Spinal cord (tissue), 10 donors: Measurements from ENCODE around the gene TNFSF12. TPM values are rescaled to one million over a fixed set of nuclear protein-coding genes. Genes with fewer than 3 reads are reported as not detected.

Source experiments
- DNase-seq, 6 donors: peaks; one replicate each; pipeline versions ENCODE4 v3.0.0 to v3.0.0-alpha.2; 2013 to 2015; ENCODE audit warnings: low spot score in 6 of 6, low read depth in 4 of 6
- H3K27ac ChIP-seq: one replicate; pipeline ENCODE4 v1.5.1; 2013; ENCODE audit warnings: low read depth, low read length, control low read depth
- H3K27me3 ChIP-seq: one replicate; pipeline ENCODE4 v1.6.1; 2013; ENCODE audit warnings: low read length; ENCODE audit not compliant: control insufficient read depth, insufficient read depth
- H3K36me3 ChIP-seq: one replicate; pipeline ENCODE4 v1.6.1; 2013; ENCODE audit warnings: low read length; ENCODE audit not compliant: control insufficient read depth, insufficient read depth
- H3K4me1 ChIP-seq: one replicate; pipeline ENCODE4 v1.6.1; 2013; ENCODE audit warnings: low read length; ENCODE audit not compliant: control insufficient read depth, insufficient read depth
- H3K4me3 ChIP-seq: one replicate; pipeline ENCODE4 v1.5.1; 2013; ENCODE audit warnings: low read depth, low read length, control low read depth
- H3K9me3 ChIP-seq: one replicate; pipeline ENCODE4 v1.6.1; 2013; ENCODE audit warnings: low read length; ENCODE audit not compliant: control insufficient read depth, insufficient read depth
- WGBS: methylation state at CpG from one replicate; pipeline ENCODE4 v1.1.5; 2013; ENCODE audit warnings: missing lambda C conversion rate; ENCODE audit not compliant: insufficient coverage; 5-methylcytosine and 5-hydroxymethylcytosine counted together
- long read RNA-seq, 4 donors: transcript quantifications; one replicate each; lab custom pipeline, GENCODE V29; 2026
- polyA plus RNA-seq, 2 donors: library from polyadenylated mRNA; unstranded; fragments of 120-200 nt; gene quantifications; one replicate each; pipeline ENCODE4 v1.2.1, GENCODE V29; 2013; ENCODE audit not compliant: insufficient read length in 2 of 2
- total RNA-seq, 2 donors: library from RNA; depleted of rRNA in 1 of 2; stranded (reverse); fragments of 120-200 nt in 1 of 2; fragments of >200 nt in 1 of 2; gene quantifications; one replicate each; pipeline versions ENCODE4 v1.2.3 to v1.2.4, GENCODE V29; 2013 to 2014
- donor health status: healthy.

Gene TNFSF12, protein sequence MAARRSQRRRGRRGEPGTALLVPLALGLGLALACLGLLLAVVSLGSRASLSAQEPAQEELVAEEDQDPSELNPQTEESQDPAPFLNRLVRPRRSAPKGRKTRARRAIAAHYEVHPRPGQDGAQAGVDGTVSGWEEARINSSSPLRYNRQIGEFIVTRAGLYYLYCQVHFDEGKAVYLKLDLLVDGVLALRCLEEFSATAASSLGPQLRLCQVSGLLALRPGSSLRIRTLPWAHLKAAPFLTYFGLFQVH
- total RNA-seq (10 to 100 TPM in 1 of 2 donors, 1 to 10 TPM in 1; 5.6 to 15.5 TPM), polyA plus RNA-seq (10 to 100 TPM; 23.5 to 31.4 TPM)
- long read RNA-seq, donor 1, partial matches to known transcripts, result 6 of 10 reads
- long read RNA-seq, donor 1, other reads (novel, unspliced or antisense), result 0 of 10 reads
- long read RNA-seq, donor 2, partial matches to known transcripts, result 0 of 5 reads
- long read RNA-seq, donor 2, other reads (novel, unspliced or antisense), result 0 of 5 reads
- long read RNA-seq, donor 3, partial matches to known transcripts, result 5 of 9 reads
- long read RNA-seq, donor 3, other reads (novel, unspliced or antisense), result 0 of 9 reads
- long read RNA-seq, donor 4, transcript TNFSF12-201 (7 exons, 1,553 nt), result major isoform, 6 of 33 reads
- long read RNA-seq, donor 4, partial matches to known transcripts, result 21 of 33 reads
- long read RNA-seq, donor 4, other reads (novel, unspliced or antisense), result 6 of 33 reads

DNA sequence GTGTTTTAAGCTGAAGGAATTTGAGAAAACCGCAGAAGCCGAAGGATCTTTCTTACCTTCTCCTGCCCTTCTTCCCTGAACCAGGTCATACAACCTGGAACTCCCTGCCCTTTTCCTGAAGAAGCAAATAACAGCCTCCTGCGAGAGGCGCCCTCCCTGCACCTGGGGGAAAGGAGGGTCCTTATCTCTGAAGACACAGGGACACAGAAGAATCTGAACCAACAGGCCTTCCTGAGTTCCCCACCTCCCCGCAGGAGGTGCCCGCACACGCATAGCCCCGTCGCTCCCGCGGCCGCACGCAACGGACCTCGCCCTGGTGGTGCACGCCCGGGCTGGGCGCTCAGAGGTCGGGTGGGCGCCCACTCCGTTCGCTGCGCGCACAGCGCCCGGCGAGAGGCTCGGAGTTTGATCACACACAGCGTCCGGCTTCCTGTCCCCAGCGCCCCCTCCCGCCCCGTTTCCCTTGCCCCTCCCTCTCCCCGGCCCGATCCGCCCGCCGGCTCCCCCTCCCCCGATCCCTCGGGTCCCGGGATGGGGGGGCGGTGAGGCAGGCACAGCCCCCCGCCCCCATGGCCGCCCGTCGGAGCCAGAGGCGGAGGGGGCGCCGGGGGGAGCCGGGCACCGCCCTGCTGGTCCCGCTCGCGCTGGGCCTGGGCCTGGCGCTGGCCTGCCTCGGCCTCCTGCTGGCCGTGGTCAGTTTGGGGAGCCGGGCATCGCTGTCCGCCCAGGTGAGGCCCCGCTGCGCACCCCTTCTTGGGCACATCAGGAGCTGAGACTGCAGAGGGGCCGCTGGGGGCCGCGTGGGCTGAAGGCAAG, at the start of gene TNFSF12:
Gene TNFSF12 (plus strand): TSS at position 474 of the 816 bp plus-strand sequence. CDS start 96 bp downstream, at position 570.
- 3% methylated on average over 57 of the region's 65 CpGs for WGBS
- H3K4me3 ChIP-seq, result peak within 1 kb of the TSS; percentile 49
- H3K27ac ChIP-seq, result peak within 1 kb of the TSS; percentile 74
- H3K4me1 ChIP-seq, result peaks cover 15% of the 10 kb centered on the region
- peaks cover 2% of the 10 kb centered on the region for H3K27me3 ChIP-seq
- H3K36me3 ChIP-seq, result peaks cover 7% of the 10 kb centered on the region
- peak in 2 of 6 donors; percentile 51 to 73 for DNase-seq
- H3K9me3 ChIP-seq, result no peaks in the 10 kb centered on the region

DNA sequence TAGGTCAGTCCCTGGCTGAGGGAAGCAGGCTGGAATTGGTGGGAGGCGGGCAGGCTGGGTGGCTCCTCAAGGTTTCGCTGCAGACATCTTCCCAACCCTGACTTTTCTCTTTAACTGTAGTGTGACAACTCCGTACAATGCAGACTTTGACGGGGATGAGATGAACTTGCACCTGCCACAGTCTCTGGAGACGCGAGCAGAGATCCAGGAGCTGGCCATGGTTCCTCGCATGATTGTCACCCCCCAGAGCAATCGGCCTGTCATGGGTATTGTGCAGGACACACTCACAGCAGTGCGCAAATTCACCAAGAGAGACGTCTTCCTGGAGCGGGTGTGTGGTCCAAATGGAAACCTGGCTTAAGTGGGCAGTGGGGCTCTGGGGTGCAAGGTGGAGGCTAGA, 49.7 kb upstream of the TNFSF12 start:
- no peak for DNase-seq
- 88% methylated on average over 11 of the region's 11 CpGs for WGBS
- Histone ChIP-seq H3K9me3 (no peaks in the 10 kb centered on the region), H3K36me3 (peaks cover 89% of the 10 kb centered on the region), H3K4me3 (no peak overlapping the region), H3K27ac (no peak overlapping the region), H3K27me3 (no peaks in the 10 kb centered on the region), H3K4me1 (no peaks in the 10 kb centered on the region)

DNA sequence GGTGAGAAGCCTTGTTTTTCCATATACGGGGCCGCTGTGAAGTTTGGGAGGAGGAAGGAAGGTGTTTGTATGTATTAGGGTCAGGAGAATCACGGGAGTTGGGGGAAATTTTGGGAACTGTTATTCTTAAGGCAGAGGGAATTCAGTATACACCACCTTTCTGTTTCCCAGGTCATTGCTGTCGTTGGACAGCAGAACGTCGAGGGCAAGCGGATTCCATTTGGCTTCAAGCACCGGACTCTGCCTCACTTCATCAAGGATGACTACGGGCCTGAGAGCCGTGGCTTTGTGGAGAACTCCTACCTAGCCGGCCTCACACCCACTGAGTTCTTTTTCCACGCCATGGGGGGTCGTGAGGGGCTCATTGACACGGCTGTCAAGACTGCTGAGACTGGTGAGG, 47.1 kb upstream of the TNFSF12 start:
- Histone ChIP-seq H3K27me3 (no peaks in the 10 kb centered on the region), H3K9me3 (no peaks in the 10 kb centered on the region), H3K36me3 (peaks cover 88% of the 10 kb centered on the region), H3K4me3 (no peak overlapping the region), H3K4me1 (no peaks in the 10 kb centered on the region), H3K27ac (no peak overlapping the region)
- 84% methylated on average over 13 of the region's 14 CpGs for WGBS
- no peak for DNase-seq

DNA sequence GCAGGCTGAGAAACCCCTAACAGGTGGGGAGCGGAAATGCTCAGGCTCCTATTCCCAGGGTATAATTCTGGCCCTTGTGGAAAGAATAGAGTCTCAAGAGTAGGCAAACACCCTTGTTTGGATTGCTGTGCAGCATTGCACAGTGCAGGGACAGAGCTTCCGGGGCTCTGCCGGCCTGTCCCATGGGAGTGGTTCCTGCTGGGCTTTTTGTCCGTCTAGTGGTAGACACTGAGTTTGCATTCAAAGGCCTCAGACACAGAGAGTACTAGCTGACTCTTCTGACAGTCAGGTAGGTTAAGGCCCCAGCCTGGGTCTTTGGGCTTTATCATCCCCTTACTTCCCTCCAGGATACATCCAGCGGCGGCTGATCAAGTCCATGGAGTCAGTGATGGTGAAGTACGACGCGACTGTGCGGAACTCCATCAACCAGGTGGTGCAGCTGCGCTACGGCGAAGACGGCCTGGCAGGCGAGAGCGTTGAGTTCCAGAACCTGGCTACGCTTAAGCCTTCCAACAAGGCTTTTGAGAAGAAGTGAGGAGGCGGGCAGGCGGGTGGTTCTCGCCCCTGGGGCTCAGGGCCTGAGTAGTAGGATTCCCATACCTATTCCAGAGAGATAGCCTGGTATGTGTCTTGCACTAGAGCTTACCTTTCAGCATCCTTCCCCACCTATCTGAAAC, 46.5 kb upstream of the TNFSF12 start:
- WGBS, result 92% methylated on average over 18 of the region's 20 CpGs
- H3K36me3 ChIP-seq, result peaks cover 88% of the 10 kb centered on the region
- H3K27me3 ChIP-seq, result no peaks in the 10 kb centered on the region
- H3K4me1 ChIP-seq, result no peaks in the 10 kb centered on the region
- no peak overlapping the region for H3K27ac ChIP-seq
- H3K4me3 ChIP-seq, result no peak overlapping the region
- H3K9me3 ChIP-seq, result no peaks in the 10 kb centered on the region
- no peak for DNase-seq

DNA sequence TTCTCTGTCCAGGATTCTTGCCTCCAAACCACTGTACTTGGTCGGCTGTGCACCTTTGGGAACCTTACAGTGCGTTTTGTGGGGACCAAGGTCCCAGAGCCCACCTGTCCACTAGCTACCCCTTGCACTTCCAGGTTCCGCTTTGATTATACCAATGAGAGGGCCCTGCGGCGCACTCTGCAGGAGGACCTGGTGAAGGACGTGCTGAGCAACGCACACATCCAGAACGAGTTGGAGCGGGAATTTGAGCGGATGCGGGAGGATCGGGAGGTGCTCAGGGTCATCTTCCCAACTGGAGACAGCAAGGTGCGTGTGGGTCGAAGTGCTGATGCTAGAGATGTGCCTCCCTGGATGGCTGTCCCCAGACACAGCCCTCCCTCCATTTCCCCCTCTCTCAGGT, 45.9 kb upstream of the TNFSF12 start:
- H3K4me3 ChIP-seq, result no peak overlapping the region
- H3K4me1 ChIP-seq, result no peaks in the 10 kb centered on the region
- H3K36me3 ChIP-seq, result peaks cover 87% of the 10 kb centered on the region
- H3K27me3 ChIP-seq, result no peaks in the 10 kb centered on the region
- DNase-seq, result no peak
- WGBS, result 86% methylated on average over 12 of the region's 14 CpGs
- no peak overlapping the region for H3K27ac ChIP-seq
- no peaks in the 10 kb centered on the region for H3K9me3 ChIP-seq

DNA sequence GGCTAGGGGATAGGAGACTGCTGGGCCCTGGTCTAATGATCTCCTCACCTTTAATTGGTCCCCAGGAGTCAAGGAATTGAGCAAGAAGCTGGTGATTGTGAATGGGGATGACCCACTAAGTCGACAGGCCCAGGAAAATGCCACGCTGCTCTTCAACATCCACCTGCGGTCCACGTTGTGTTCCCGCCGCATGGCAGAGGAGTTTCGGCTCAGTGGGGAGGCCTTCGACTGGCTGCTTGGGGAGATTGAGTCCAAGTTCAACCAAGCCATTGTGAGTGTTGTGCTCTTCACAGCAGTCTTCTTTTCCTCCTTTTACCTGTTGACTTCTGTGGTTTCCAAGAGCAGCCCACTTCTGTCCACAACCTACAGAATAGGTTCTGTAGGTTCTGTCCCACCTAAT, 45.3 kb upstream of the TNFSF12 start:
- 96% methylated on average over 7 of the region's 8 CpGs for WGBS
- no peak for DNase-seq

DNA sequence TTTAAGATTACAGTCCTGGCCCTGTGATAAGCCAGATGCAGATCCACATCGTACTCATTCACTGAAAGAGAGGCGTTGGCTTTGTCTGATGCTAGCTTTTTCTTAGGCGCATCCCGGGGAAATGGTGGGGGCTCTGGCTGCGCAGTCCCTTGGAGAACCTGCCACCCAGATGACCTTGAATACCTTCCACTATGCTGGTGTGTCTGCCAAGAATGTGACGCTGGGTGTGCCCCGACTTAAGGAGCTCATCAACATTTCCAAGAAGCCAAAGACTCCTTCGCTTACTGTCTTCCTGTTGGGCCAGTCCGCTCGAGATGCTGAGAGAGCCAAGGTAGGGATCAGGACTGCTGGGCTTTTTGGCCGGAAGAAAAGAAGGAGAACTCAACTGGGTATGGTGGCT, 40.7 kb upstream of the TNFSF12 start:
- H3K4me3 ChIP-seq, result no peak overlapping the region
- H3K27ac ChIP-seq, result no peak overlapping the region
- 96% methylated on average over 7 of the region's 11 CpGs for WGBS
- no peaks in the 10 kb centered on the region for H3K4me1 ChIP-seq
- no peak for DNase-seq
- H3K9me3 ChIP-seq, result no peaks in the 10 kb centered on the region
- H3K36me3 ChIP-seq, result peaks cover 87% of the 10 kb centered on the region
- H3K27me3 ChIP-seq, result no peaks in the 10 kb centered on the region

More for the DNA sequence above, 45.3 kb upstream of the TNFSF12 start:
- no peaks in the 10 kb centered on the region for H3K27me3 ChIP-seq
- no peak overlapping the region for H3K27ac ChIP-seq
- no peak overlapping the region for H3K4me3 ChIP-seq
- H3K9me3 ChIP-seq, result no peaks in the 10 kb centered on the region
- peaks cover 87% of the 10 kb centered on the region for H3K36me3 ChIP-seq
- H3K4me1 ChIP-seq, result no peaks in the 10 kb centered on the region

DNA sequence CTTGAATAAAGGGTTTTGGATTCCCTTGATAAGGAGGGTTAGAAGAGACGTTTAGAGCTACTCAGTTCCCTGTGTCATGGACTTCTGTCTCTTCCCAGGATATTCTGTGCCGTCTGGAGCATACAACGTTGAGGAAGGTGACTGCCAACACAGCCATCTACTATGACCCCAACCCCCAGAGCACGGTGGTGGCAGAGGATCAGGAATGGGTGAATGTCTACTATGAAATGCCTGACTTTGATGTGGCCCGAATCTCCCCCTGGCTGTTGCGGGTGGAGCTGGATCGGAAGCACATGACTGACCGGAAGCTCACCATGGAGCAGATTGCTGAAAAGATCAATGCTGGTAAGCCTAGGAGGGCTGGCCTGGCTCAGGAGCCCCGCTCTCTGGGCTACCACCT, 40.0 kb upstream of the TNFSF12 start:
- no peak for DNase-seq
- Histone ChIP-seq H3K36me3 (peaks cover 87% of the 10 kb centered on the region), H3K27me3 (no peaks in the 10 kb centered on the region), H3K27ac (no peak overlapping the region), H3K4me3 (no peak overlapping the region), H3K9me3 (no peaks in the 10 kb centered on the region), H3K4me1 (no peaks in the 10 kb centered on the region)
- WGBS, result 94% methylated on average over 7 of the region's 9 CpGs

DNA sequence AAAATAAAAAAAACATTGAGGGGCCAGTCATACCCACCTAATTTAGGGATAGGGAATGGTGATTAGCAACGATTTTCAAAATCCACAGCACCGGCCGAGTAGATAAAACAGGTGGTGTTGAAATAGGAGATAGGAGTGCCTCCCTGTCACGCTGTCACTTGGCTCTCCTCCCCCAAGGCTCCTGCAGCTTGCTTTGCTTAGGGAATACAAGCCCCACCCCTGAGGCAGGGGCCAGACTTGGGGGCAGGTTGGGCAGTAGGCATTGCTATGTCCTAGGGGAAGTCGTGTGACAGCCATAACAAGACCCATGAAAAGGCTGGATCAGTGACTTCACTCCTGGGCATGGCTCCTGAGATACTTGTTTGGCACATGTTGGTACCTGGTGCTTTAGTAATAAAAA, 38.9 kb upstream of the TNFSF12 start:
- Histone ChIP-seq H3K27me3 (no peaks in the 10 kb centered on the region), H3K4me1 (no peaks in the 10 kb centered on the region), H3K36me3 (peaks cover 85% of the 10 kb centered on the region), H3K4me3 (no peak overlapping the region), H3K27ac (no peak overlapping the region), H3K9me3 (no peaks in the 10 kb centered on the region)
- DNase-seq, result no peak
- WGBS, result 80% methylated on average over 2 of the region's 5 CpGs
